Heart left ventricle (tissue), 13 donors: ENCODE results near the gene EIF4B.

Experiments used
- CTCF ChIP-seq, 12 donors: fragments of 200-600 bp; sonication (generic) in 4 of 12; IDR thresholded peaks; one replicate each; pipeline versions ENCODE4 v1.5.0 to v1.8.0; 2018 to 2022; ENCODE audit warnings: antibody characterized with exemption in 12 of 12, mild to moderate bottlenecking in 5 of 12
- POLR2A ChIP-seq, 2 donors: fragments of 450-650 bp; IDR thresholded peaks; one replicate each; pipeline ENCODE4 v1.6.1; 2017; ENCODE audit warnings: antibody characterized with exemption in 2 of 2, mild to moderate bottlenecking in 2 of 2, moderate library complexity in 2 of 2
- donor health status: ischemic (EF 13 %, LVEDD 7.1; RV severe dilation, severe dysfunction).
- donor health status: DM: no; HTN: yes; CAD: no.
- donor health status: DM: no; HTN: no; CAD: no.
- donor health status: ischemic (EF 25% LVEDD 6.9; RV normal size, moderate dysfunction).
- donor health status: ischemic (EF 25% LVEDD 5.7; RV mildly dilated, moderate dysfunction).
- donor health status: ischemic (EF 35%, LVEDD 5.7; RV mildly dilated, moderate dysfunction).
- donor health status: nonischemic (EF 11% LVEDD 7.7; RV severe dilation, severe dysfunction).
- donor health status: DM: yes; HTN: yes; CAD: no.
- donor health status: PGD.
- donor health status: ischemic (EF 29% LVEDD 5.4; RV normal size, mild dysfunction).
- donor health status: nonischemic (EF 23%, LVEDD 6.1; RV moderate dilation, normal function).

DNA sequence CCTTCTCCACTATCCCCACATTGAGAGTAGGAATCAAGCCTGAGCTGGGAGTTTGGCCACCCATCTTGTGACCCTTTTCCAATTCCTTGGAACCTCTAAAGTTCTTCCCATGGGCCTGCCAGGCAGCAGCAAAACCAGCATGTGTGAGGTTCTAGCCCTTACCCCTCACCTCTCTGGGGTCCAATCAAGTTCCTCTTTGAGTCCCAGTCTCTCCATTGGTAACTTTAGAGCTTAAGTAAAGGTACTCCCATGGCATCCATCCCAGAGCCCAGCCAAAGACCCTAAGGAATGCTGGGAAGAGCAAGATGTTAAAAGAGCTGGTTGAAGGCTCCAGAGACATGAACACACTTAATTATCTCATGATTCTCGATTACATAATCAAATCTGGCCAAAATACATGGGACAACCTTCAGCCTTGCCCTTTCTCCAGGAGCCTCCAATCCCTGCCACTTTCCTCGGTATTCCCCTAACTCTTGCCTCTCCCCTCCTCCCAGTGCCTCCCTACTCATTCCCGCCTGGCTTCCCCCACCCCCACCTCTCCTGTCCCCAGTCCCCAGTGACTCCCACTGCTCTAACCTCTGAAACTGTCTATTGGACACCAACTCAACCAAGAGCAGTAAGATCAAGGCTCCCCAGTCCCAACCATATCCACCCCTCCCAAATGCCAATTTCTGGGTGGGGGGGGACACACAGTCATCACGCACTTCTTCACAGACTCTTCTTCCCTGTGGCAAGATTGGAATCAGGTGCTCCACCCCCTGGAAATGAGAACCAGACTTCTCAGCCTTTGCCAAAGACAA lies 38.8 kb downstream of the EIF4B start:
- TF ChIP-seq CTCF (IDR thresholded peaks at IDR 0.05) (no peak), POLR2A (IDR thresholded peaks at IDR 0.05) (no peak)
